Non-pigmented ciliary epithelial cell (primary cell): Measurements from ENCODE around the gene CPSF3.

ENCODE experiments used
- DNase-seq: peaks from one replicate; pipeline ENCODE4 v3.0.0-alpha.2; 2010; ENCODE audit warnings: low read depth

CPSF3 gene

DNA sequence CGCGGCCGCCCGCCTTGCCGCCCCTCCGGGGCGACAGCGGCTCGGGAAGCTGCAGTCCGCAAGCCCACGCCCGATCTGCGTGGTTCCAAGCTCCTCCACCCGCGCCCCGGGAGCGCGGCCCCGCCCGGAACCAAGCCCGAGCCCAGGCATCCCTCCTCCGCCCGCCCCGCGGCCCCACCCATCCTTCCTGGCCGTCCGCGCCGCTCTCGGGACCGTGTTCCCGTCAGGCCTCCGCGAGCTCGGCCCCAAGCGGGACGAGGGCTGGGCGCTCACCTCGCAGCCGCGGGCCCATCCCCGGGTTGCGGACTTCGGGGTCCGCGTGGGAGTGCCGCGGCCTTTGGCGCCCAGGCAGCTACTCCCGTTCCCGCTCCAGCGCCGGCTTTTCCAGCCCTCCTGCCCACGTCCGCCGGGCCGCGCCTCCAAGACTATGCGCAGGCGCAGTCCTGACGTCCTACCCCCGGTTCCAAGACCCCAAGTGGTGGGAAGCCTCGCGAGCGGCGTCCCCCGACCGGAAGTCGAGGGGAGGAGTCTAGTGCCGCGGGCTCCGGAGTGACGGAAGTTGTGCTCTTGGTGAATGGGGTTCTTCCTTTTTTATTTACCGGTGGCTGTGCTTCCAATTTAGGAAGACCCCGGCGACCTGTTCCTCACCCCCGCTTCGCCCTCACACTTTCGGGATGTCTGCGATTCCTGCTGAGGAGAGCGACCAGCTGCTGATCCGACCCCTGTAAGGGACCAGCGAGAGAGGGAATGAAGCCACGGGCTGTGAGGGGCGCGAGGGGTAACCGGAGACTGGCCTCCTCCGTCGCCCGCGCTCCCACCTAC, at the start of gene CPSF3, which contains the start of gene ITGB1BP1:
Gene CPSF3, plus strand, starts transcription at position 555 of the 822 bp plus-strand sequence. Its CDS starts 120 bp downstream, at position 675.
Gene ITGB1BP1, minus strand, starts transcription at position 429 of the 822 bp plus-strand sequence. CDS start 4,831 bp downstream, outside the sequence.
- DNase-seq: peak; percentile 85

- DNase-seq: no peak
Observed at GRCh38 chr2:9374071-9374730, 49.3 kb upstream of the CPSF3 start.

DNA sequence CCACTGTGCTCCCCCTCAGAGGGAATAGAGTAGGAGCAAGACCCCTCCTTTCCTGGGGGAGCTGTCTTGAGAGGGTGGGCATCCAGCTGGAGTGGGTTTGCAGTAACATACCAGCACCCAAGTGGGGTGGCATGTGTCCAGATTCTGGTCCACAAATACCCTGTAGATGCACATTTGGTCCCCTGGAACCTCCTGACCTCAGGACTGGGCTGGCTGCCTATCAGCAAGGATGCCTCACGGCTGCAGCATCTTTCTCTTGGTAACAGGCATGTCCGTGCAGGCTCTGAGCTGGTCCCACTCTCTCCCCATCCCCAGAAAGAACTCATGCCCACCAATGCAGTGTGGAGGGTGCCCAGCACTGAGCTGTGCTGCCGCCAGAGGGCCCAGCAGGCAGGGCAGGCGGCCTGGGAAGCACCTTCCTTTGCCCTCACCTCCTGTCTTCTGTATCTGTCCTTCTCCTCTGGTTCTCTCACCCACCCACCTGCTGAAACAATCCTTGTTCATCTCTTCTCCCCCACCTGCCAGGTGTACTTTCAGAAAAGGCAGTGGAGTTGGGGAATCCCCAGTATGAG, 47.5 kb upstream of the CPSF3 start:
- no peak for DNase-seq

GRCh38 chr2:9377461-9378097, 45.9 kb upstream of the CPSF3 start:
- DNase-seq: no peak

GRCh38 chr2:9378433-9379390, 44.7 kb upstream of the CPSF3 start:
- no peak for DNase-seq

DNA sequence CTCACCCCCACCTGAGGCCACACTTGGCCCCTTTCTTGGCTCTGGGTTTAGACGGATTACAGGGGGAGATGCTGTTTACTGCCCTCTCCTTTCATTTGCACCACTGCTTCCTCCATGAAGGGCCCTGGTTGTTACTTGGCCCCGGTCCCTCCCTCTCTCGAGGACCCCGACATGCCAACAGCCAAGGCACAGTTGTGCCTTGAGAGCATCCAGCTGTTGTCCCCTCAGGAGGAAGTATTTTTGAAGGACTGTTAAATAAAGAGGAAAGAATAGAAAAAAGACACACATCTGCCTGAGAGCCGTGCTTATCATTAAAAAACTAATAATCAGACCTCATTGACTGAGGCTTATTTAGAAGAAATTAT, 44.1 kb upstream of the CPSF3 start:
- no peak for DNase-seq

GRCh38 chr2:9380702-9381628, 42.5 kb upstream of the CPSF3 start:
- DNase-seq: peak; percentile 83

GRCh38 chr2:9382604-9383235, 40.7 kb upstream of the CPSF3 start:
- DNase-seq: no peak

DNA sequence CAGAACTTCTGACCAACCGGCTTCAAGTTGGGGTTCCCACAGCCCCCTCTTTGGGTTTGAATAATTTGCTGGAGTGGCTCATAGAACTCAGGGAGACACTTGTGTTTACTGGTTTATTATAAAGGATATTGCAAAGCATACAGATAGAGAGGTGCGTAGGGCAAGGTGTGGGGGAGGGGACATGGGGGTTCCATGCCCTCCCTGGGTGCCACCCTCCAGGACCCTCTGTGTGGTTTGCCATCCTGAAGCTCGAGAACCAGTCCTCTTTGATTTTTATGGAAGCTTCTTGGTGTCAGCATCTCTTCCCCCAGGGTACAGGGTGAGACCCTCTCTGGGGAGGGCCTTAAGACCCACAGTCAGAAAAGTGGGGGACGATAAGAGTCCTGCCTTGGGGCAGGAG, 38.9 kb upstream of the CPSF3 start:
- no peak for DNase-seq

DNA sequence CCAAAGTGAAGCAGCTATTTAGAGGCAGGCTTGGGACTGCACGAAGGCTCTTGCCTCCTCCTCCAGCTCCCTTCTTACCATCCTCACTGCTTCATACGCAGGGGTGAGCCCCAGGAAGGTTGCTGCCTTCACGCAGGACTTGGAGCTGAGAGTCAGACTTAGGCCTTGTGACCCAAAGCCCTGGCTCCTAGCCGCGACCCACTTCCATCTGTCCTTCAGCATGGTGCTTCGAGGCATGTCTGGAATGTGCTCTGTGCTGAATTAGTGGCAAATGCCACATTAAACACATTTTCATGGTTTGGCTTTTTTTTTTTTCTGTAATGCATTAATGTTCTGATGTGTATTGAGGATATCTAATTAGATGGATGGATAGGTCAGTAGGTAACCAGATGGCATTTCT, 37.6 kb upstream of the CPSF3 start:
- DNase-seq: no peak

DNA sequence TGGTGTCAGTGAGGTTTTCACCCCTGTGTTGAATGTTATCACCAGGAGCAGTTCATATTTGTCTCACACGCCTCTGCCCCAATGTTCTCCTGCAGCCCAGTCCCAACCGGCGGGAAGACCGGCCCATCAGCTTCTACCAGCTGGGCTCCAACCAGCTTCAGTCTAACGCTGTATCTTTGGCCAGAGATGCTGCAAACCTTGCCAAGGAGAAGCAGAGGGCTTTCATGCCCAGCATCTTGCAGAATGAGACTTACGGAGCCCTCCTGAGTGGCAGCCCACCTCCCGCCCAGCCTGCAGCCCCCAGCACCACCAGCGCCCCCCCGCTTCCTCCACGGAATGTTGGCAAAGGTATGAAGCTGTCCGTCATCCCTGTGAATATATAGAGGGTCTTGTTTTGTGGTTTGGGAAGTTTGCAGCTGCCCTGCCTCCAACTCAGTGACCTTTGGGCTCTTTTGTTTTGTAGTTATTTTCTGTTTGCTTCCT, 35.2 kb upstream of the CPSF3 start:
- DNase-seq: no peak

GRCh38 chr2:9388950-9389911, 34.2 kb upstream of the CPSF3 start:
- no peak for DNase-seq

DNA sequence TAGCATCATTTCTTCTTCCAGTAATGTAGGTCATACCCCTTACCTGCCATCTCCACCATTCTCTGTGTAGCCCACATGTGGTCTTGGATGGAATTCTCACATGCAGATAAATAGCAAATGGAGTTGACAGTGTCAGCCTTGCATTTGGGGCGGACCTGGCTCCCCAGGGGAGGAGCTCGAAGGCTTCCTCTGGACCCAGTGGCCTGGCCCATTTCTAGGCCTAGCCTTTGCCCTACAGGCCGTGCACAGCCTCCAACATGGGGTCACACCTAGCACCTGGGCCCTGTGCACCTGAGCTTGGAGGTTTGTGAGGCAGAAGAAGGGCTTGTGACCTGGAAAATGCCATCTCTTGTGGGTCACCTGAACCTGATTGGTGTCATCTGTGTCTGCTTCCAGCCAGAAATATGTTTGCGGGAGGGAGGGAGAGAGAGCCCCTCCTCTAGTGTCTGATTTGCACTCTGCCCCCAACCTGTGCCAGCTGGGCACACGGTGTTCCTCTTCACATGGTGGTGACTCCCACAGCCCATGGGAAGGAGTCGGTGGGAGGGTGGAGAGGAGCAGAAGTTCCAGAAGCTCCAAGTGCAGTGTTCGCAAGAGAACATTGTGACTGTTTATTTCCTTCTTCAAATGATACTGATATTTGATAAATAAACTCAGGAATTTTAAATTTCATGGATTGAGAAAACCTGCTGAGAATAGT, 33.2 kb upstream of the CPSF3 start:
- DNase-seq: no peak

DNA sequence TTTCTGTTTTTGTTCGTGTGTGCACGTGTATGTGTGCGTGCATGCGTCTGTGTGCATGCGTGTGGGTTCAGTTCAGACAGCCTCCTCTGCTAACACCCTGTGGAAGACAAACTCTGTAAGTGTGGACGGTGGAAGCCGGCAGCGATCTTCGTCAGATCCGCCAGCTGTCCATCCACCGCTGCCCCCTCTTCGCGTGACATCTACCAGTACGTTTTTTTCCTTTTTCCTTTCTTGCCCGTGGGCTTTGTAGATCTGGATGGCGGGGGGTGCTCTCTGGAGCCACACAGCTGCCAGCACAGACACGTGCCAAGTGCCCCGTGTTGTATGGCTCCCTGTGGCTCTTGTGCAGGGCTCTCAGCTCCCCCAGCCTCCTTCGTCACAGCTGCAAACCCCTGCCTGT, 32.5 kb upstream of the CPSF3 start:
- DNase-seq: no peak

- DNase-seq: no peak
Observed at GRCh38 chr2:9391961-9392720, 31.3 kb upstream of the CPSF3 start.

DNA sequence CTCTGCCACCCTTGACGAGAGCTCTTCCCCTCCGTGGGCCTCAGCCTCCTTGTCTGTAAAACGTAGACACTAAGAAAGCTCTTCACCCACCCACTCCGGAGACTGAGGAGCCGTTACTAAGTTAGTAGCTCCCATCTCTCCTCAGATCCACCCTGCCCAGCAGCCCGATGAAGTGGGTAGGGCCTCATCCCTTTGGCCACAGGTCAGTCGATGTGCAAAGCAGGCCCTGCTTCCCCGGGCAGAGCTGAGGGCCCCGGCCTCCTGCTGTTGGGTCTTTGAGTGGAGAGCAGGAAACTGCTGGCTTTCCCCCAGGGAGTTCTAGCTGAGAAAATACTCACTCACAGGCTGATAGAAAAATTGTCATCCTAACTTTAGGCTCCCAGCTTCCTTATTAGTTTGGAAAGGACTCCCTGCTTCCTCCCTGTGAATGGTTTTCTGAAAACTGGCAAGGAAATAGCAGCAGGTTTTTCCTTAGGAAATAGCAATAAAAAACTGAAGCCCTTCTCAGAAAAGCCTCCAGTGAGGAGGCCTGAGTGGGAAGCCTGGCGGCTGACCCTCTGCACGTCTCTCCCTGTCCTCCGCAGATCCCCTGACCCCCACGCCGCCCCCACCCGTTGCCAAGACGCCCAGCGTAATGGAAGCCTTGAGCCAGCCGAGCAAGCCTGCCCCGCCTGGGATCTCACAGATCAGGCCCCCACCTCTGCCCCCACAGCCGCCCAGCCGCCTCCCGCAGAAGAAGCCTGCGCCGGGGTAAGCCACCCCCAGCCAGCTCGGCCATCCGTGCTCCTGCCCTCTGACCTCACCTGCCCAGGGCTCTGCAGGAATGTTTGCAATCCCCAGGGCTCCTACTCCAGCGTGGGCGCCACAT, 30.3 kb upstream of the CPSF3 start:
- DNase-seq: no peak
